Gastrocnemius medialis (tissue), 4 donors: ENCODE measurements around the gene SYNPR. TPM values are rescaled to one million over a fixed set of nuclear protein-coding genes. Genes with fewer than 3 reads are reported as not detected.

ENCODE experiments used
- ATAC-seq, 2 donors: fragments of 150-250 bp; one replicate each; pipeline ENCODE4 v1.9.1; 2016
- DNase-seq, 2 donors: peaks; one replicate each; pipeline ENCODE4 v3.0.0-alpha.2; 2019
- H3K27ac ChIP-seq, 4 donors: fragments of 200-600 bp; sonication (generic); 1 replicate in 1 of 4; 2 replicates in 3 of 4; pipeline ENCODE4 v1.5.1; 2016 to 2018; ENCODE audit warnings: mild to moderate bottlenecking in 2 of 4, moderate library complexity in 1 of 4
- H3K27me3 ChIP-seq, 3 donors: fragments of 200-600 bp; sonication (generic) in 2 of 3; 1 replicate in 1 of 3; 2 replicates in 2 of 3; pipeline versions ENCODE4 v1.5.1 to v1.6.0; 2016 to 2019; ENCODE audit warnings: mild to moderate bottlenecking in 1 of 3, moderate library complexity in 1 of 3
- H3K36me3 ChIP-seq, 2 donors: fragments of 200-600 bp; sonication (generic) in 1 of 2; one replicate each; pipeline ENCODE4 v1.5.1; 2017 to 2018
- H3K4me1 ChIP-seq, 2 donors: fragments of 200-600 bp; sonication (generic) in 1 of 2; one replicate each; pipeline ENCODE4 v1.5.1; 2016 to 2017; ENCODE audit warnings: mild to moderate bottlenecking in 2 of 2
- H3K4me3 ChIP-seq, 4 donors: fragments of 200-600 bp; sonication (generic) in 3 of 4; 1 replicate in 1 of 4; 2 replicates in 3 of 4; pipeline ENCODE4 v1.5.1; 2016 to 2019; ENCODE audit warnings: mild to moderate bottlenecking in 2 of 4
- H3K9me3 ChIP-seq, 3 donors: fragments of 200-600 bp; sonication (generic) in 2 of 3; 1 replicate in 1 of 3; 2 replicates in 2 of 3; pipeline ENCODE4 v1.5.1; 2016 to 2019
- CTCF ChIP-seq, 5 experiments: fragments of 450-650 bp in 3 of 5; fragments of 200-600 bp in 2 of 5; sonication (generic) in 2 of 5; IDR thresholded peaks in 4 of 5; conservative IDR thresholded peaks in 1 of 5; 1 replicate in 4 of 5; 2 replicates in 1 of 5; pipeline ENCODE4 v1.5.1; 2016 to 2019; ENCODE audit warnings: antibody characterized with exemption in 5 of 5, mild to moderate bottlenecking in 3 of 5, moderate library complexity in 3 of 5
- POLR2A ChIP-seq, 2 donors: fragments of 450-650 bp; IDR thresholded peaks; one replicate each; pipeline ENCODE4 v1.6.1; 2017; ENCODE audit warnings: antibody characterized with exemption in 2 of 2, mild to moderate bottlenecking in 2 of 2, moderate library complexity in 2 of 2
- in situ Hi-C, 4 donors: fragments of 200-750 bp; cut with MboI; loops; one replicate each; pipeline versions ENCODE4 v1.15.0 to v1.8.0; 2017; ENCODE audit warnings: low sequenced_read_pairs in 4 of 4
- intact Hi-C: fragments of 100-400 bp; cut with DNase I; formaldehyde crosslinking; loops from one replicate; pipeline ENCODE4 v1.15.1; 2023; ENCODE audit warnings: low total_unique reads
- total RNA-seq, 4 donors: library from RNA; depleted of rRNA; stranded (reverse); fragments of >200 nt; gene quantifications; one replicate each; pipeline versions ENCODE4 v1.1.0 to v1.2.3, GENCODE V29; 2016

The SYNPR gene
- total RNA-seq, 4 donors from 2014 or later: not detected

- intact Hi-C loops (no loop called here), in situ Hi-C loops (no loop called here)
- Histone ChIP-seq H3K27me3 (peaks cover 16 to 20% (median 16%) of the 10 kb centered on the region in 3 donors), H3K27ac (no peak overlapping the region), H3K36me3 (no peaks in the 10 kb centered on the region), H3K9me3 (no peaks in the 10 kb centered on the region), H3K4me3 (no peak overlapping the region), H3K4me1 (no peaks in the 10 kb centered on the region)
- DNase-seq (no peak), ATAC-seq (no peak)
- no peak for TF ChIP-seq POLR2A (IDR thresholded peaks at IDR 0.05)
- TF ChIP-seq CTCF (IDR thresholded peaks at IDR 0.05 in 4 of 5, conservative IDR thresholded peaks at IDR 0.05 in 1 of 5): no peak
These were observed 3.7 kb upstream of the SYNPR start for GRCh38 chr3:63274359-63274758.

- Histone ChIP-seq H3K27ac (no peak overlapping the region), H3K4me3 (no peak overlapping the region), H3K27me3 (peaks cover 16 to 23% (median 20%) of the 10 kb centered on the region in 3 donors), H3K36me3 (no peaks in the 10 kb centered on the region), H3K4me1 (no peaks in the 10 kb centered on the region), H3K9me3 (no peaks in the 10 kb centered on the region)
- no peak for TF ChIP-seq POLR2A (IDR thresholded peaks at IDR 0.05)
- no peak for TF ChIP-seq CTCF (IDR thresholded peaks at IDR 0.05 in 4 of 5, conservative IDR thresholded peaks at IDR 0.05 in 1 of 5)
- no peak for ATAC-seq
- in situ Hi-C loops (no loop called here), intact Hi-C loops (no loop called here)
- no peak for DNase-seq
These were observed 1.1 kb downstream of the SYNPR start for GRCh38 chr3:63279005-63279841.

- Histone ChIP-seq H3K27me3 (no peaks in the 10 kb centered on the region), H3K27ac (no peak overlapping the region), H3K36me3 (no peaks in the 10 kb centered on the region), H3K9me3 (no peaks in the 10 kb centered on the region), H3K4me1 (no peaks in the 10 kb centered on the region), H3K4me3 (no peak overlapping the region)
- intact Hi-C loops (no loop called here), in situ Hi-C loops (no loop called here)
- DNase-seq (no peak), ATAC-seq (no peak)
- no peak for TF ChIP-seq POLR2A (IDR thresholded peaks at IDR 0.05)
- TF ChIP-seq CTCF (IDR thresholded peaks at IDR 0.05 in 4 of 5, conservative IDR thresholded peaks at IDR 0.05 in 1 of 5): no peak
These were observed 9.5 kb downstream of the SYNPR start for GRCh38 chr3:63287610-63288009.

- TF ChIP-seq POLR2A (IDR thresholded peaks at IDR 0.05) (no peak), CTCF (IDR thresholded peaks at IDR 0.05 in 4 of 5, conservative IDR thresholded peaks at IDR 0.05 in 1 of 5) (no peak)
- no peak for ATAC-seq
These were observed 12.6 kb downstream of the SYNPR start for GRCh38 chr3:63290686-63291085.

More at GRCh38 chr3:63290686-63291085, 12.6 kb downstream of the SYNPR start:
- DNase-seq: no peak
- H3K4me3 ChIP-seq: no peak overlapping the region
- H3K27me3 ChIP-seq: no peaks in the 10 kb centered on the region
- in situ Hi-C loops (no loop called here), intact Hi-C loops (no loop called here)
- H3K27ac ChIP-seq: no peak overlapping the region
- H3K4me1 ChIP-seq: no peaks in the 10 kb centered on the region
- H3K9me3 ChIP-seq: no peaks in the 10 kb centered on the region
- H3K36me3 ChIP-seq: no peaks in the 10 kb centered on the region
